ENCODE measurements around the gene TYMP.

GRCh38 chr22:50508897-50509296, 20.9 kb downstream of the TYMP start:
- TF ChIP-seq CTCF (IDR thresholded peaks at IDR 0.05) (no peak), CEBPB (IDR thresholded peaks at IDR 0.05) (no peak), POLR2AphosphoS2 (conservative IDR thresholded peaks at IDR 0.05; ENCODE audit: low read length) (no peak), POLR2A (IDR thresholded peaks at IDR 0.05; ENCODE audit: low read length) (no peak), SMC3 (IDR thresholded peaks at IDR 0.05) (no peak), REST (IDR thresholded peaks at IDR 0.05) (no peak), NPAS2 (CRISPR knock-in tag; IDR thresholded peaks at IDR 0.05; ENCODE audit: borderline replicate concordance) (no peak), RNF2 (IDR thresholded peaks at IDR 0.05; ENCODE audit: borderline replicate concordance, low read depth) (no peak), CBX8 (IDR thresholded peaks at IDR 0.05) (no peak)

All from A549 (cell line).